HCT116 (cell line): ENCODE data around the gene TNFSF9.

ENCODE experiments used
- POLR2A ChIP-seq: IDR thresholded peaks from 2 replicates; pipeline ENCODE4 v1.7.0; 2011; ENCODE audit warnings: borderline replicate concordance; ENCODE audit not compliant: insufficient read depth, insufficient read length; ENCODE audit errors: extremely low read depth
- RAD21 ChIP-seq: IDR thresholded peaks from 2 replicates; pipeline ENCODE4 v1.6.1; 2012; ENCODE audit warnings: low read depth, mild to moderate bottlenecking
- SIN3A ChIP-seq: IDR thresholded peaks from 2 replicates; pipeline ENCODE4 v1.6.1; 2012; ENCODE audit warnings: low read depth
- TF ChIP-seq, protein P1 (sequence below): IDR thresholded peaks from 2 replicates; pipeline ENCODE4 v1.6.1; 2012; ENCODE audit warnings: low read depth
- TF ChIP-seq, protein P2 (sequence below), 3 experiments: fragments of 200-600 bp in 1 of 3; sonication (generic) in 1 of 3; IDR thresholded peaks in 2 of 3; conservative IDR thresholded peaks in 1 of 3; 2 replicates each; pipeline ENCODE4 v1.5.1; 2012 to 2017; ENCODE audit warnings: low read depth in 2 of 3, low read length in 2 of 3, antibody characterized with exemption in 1 of 3, borderline replicate concordance in 1 of 3, control low read depth in 1 of 3, mild to moderate bottlenecking in 1 of 3, mixed read lengths in 1 of 3, mixed run types in 1 of 3, moderate library complexity in 1 of 3; ENCODE audit not compliant: insufficient read depth in 1 of 3

DNA sequence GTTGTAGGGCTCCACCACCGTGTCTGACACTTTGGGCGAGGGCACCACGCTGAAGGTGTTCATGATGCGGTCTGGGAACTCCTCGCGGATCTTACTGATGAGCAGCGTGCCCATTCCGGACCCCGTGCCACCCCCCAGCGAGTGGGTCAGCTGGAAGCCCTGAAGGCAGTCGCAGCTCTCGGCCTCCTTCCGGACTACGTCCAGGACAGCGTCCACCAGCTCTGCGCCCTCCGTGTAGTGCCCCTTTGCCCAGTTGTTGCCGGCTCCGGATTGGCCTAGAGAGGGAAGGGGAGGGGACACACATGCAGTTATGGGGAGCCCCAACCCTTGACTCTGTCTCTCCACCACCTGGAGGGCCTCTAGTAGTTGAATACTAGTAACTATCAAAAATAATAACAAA, 34.9 kb upstream of the TNFSF9 start:
- TF ChIP-seq, protein P1, sequence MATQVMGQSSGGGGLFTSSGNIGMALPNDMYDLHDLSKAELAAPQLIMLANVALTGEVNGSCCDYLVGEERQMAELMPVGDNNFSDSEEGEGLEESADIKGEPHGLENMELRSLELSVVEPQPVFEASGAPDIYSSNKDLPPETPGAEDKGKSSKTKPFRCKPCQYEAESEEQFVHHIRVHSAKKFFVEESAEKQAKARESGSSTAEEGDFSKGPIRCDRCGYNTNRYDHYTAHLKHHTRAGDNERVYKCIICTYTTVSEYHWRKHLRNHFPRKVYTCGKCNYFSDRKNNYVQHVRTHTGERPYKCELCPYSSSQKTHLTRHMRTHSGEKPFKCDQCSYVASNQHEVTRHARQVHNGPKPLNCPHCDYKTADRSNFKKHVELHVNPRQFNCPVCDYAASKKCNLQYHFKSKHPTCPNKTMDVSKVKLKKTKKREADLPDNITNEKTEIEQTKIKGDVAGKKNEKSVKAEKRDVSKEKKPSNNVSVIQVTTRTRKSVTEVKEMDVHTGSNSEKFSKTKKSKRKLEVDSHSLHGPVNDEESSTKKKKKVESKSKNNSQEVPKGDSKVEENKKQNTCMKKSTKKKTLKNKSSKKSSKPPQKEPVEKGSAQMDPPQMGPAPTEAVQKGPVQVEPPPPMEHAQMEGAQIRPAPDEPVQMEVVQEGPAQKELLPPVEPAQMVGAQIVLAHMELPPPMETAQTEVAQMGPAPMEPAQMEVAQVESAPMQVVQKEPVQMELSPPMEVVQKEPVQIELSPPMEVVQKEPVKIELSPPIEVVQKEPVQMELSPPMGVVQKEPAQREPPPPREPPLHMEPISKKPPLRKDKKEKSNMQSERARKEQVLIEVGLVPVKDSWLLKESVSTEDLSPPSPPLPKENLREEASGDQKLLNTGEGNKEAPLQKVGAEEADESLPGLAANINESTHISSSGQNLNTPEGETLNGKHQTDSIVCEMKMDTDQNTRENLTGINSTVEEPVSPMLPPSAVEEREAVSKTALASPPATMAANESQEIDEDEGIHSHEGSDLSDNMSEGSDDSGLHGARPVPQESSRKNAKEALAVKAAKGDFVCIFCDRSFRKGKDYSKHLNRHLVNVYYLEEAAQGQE, result no peak
- TF ChIP-seq POLR2A (no peak), SIN3A (no peak), RAD21 (no peak)
- TF ChIP-seq, protein P2, sequence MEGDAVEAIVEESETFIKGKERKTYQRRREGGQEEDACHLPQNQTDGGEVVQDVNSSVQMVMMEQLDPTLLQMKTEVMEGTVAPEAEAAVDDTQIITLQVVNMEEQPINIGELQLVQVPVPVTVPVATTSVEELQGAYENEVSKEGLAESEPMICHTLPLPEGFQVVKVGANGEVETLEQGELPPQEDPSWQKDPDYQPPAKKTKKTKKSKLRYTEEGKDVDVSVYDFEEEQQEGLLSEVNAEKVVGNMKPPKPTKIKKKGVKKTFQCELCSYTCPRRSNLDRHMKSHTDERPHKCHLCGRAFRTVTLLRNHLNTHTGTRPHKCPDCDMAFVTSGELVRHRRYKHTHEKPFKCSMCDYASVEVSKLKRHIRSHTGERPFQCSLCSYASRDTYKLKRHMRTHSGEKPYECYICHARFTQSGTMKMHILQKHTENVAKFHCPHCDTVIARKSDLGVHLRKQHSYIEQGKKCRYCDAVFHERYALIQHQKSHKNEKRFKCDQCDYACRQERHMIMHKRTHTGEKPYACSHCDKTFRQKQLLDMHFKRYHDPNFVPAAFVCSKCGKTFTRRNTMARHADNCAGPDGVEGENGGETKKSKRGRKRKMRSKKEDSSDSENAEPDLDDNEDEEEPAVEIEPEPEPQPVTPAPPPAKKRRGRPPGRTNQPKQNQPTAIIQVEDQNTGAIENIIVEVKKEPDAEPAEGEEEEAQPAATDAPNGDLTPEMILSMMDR (IDR thresholded peaks at IDR 0.05 in 2 of 3, conservative IDR thresholded peaks at IDR 0.05 in 1 of 3; ENCODE audit: borderline replicate concordance in 1 of 3, insufficient read depth in 1 of 3, low read depth in 2 of 3, low read length in 2 of 3), result no peak
